Ureter (tissue), 1 donor: ENCODE measurements around the gene ARID1A. TPM values are rescaled to one million over a fixed set of nuclear protein-coding genes. Genes with fewer than 3 reads are reported as not detected.
"Not testable (repeated sequence)": the region's sequence is repeated elsewhere in the genome, so short reads cannot be mapped to it uniquely, and the experiment has no call there.

Experiments
- DNase-seq: peaks from one replicate; pipeline ENCODE4 v3.0.0-alpha.2; 2020; ENCODE audit warnings: low spot score
- total RNA-seq: library from RNA; stranded (reverse); gene quantifications from one replicate; pipeline ENCODE4 v1.2.4, GENCODE V29; 2023
- donor health status: DM: yes; HTN: yes; CAD: no.

ARID1A gene
- total RNA-seq, 1 donor from 2014 or later = 119 TPM

DNA sequence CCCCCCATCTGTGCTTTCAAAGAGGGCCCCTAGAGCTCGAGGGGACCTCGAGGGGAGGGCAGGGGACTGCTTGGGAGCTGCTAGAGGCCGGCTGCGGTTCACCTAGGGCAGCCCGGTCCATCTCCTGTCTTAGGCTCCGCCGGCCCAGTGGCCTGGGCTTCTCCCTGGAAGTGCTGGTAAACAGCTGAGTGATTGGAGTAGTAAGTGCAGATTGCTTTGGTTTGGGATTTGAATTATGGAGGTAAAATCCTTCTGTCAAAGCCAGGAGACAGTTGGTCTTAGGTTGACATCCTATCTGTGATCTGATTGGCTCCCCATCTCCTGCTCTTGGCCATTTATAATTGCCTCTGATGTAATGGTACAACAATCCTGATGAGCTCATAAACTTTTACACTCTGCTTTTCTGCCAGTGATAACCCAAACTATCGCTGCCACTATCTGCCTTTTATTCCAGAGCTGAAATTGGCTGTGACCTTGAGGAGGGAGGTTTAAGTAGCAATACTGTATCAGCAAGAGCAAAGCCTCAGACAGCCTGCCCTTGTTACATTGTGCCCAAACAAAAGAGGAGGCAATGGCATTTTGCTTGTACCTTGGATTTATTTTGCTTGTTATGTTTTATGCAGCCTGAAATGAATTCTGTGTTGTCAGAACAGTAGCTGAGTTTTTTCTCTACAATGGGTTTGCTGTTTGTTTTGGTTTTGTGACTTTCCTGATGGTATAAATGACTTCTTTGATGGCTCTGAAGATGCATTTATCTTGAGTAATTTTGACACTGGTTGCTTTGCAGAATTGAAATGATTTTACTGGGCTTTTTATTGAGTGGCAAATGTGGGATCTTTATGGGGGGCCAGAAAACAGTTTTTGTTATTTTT is 2.4 kb downstream of the ARID1A start:
- peak; percentile 56 for DNase-seq

GRCh38 chr1:26700711-26701110 is 4.9 kb downstream of the ARID1A start:
- peak; percentile 28 for DNase-seq

DNA sequence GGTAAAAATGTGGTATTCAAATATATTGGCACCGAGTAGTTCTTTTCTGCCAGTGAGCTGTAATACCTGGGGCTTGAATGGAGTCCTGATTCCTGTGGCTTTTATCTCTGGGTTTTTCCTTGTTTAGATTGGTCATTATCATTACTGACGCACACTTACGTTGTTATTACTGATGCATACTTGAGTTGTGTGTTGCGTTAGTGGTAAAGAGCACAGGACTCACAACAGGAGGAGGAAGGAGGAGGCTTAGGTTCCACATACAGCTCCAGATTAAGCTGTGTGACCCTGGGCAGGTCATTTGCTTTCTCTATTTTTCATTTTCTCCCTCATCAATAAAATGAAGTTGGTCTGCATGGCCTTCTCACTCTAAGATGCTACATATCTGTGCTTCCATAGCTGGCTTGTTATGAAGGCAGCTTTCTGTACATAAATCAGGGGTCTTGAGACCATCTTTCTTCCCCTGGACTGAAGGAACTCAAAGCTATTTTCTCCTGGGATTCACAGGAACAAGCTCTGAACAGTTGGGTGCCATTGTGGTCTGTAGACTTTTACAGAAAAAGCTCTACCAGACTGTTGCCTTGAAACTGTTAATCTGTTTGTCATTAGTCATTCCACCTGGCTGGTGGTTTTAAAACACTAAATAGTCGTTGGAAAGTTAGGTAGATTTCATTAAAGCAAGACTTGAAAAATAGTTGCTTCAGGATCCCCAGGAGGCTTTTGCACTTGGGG is 5.6 kb downstream of the ARID1A start:
- DNase-seq = no peak

DNA sequence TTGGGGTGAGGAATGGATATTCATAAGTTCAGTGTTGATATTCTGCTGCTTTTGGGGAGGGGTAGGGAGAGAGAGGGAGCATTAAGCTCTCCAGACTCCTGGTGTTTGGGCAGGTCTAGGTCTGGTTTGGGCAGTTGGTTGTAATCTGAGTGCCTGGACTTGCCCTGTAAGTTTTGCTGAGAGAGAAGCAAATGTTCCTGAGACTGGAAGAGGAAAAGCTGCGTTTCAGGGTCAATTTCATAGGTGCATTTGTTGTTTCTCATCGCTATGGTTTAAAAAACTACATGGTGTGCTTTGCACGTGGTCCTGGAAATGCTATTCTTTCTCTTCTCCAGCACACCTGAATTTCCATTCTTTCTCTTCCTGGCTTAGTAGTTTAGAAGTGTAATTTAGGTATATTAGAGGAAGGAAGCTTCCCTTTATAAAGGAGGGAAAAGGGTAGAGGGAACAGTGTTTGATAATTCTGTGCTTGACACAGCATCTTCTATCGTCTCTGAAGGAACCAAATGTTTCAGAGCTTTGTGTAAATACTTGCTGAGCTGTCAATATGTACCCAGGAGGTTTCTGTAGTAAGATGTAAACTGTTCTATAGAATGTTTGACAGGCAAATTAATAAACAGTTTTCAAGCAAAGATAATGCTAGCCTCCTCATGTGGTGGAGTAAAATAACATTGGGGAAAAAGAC is 6.3 kb downstream of the ARID1A start:
- peak; percentile 48 for DNase-seq

- DNase-seq = peak; percentile 18
Measured at GRCh38 chr1:26702680-26703038, 6.8 kb downstream of the ARID1A start.

- no peak for DNase-seq
Measured at GRCh38 chr1:26703478-26703877, 7.7 kb downstream of the ARID1A start.

DNA sequence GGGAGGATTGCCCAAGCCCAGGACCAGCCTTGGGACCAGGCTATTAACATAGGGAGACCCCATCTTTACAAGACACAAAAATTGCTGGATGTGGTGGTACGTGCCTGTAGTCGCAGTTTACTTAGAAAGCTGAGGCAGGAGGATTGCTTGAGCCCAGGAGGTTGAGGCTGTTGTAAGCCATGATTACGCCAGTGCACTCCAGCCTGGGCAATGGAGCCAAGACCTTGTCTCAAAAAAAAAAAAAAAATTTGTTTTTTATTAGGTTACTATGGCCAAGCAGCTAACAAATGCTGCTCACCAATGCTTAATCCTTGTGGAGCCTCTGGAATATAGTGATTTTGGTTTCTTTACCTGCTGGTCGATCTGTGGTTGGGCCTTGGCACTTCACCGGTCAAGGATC is 8.8 kb downstream of the ARID1A start:
- DNase-seq = peak; percentile 37

GRCh38 chr1:26705227-26705626 is 9.4 kb downstream of the ARID1A start:
- not testable (repeated sequence) for DNase-seq

GRCh38 chr1:26705788-26706311 is 10.0 kb downstream of the ARID1A start:
- DNase-seq = peak; percentile 29

DNA sequence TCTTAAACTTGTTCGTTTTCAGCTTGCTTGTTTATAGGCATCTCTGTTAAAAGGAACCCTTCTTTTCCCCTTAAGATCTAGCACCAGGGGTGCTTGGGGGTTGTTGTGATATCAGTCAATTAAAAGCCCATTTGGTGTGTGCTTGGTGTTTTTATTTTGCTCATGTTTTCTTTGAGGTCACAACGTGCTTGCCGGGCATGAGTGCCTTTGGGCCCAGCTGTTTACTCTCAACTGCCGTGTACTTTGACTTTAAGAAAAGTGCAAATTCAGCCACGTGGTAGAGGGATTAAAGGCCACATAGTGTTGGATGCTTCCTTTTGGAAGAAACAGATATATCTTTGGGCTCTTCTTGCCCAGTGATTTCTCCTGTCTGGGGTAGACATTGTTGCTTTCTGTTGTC is 10.5 kb downstream of the ARID1A start:
- DNase-seq = peak; percentile 28

GRCh38 chr1:26710811-26711210 is 15.0 kb downstream of the ARID1A start:
- no peak for DNase-seq

GRCh38 chr1:26711777-26712176 is 16.0 kb downstream of the ARID1A start:
- peak; percentile 19 for DNase-seq

DNA sequence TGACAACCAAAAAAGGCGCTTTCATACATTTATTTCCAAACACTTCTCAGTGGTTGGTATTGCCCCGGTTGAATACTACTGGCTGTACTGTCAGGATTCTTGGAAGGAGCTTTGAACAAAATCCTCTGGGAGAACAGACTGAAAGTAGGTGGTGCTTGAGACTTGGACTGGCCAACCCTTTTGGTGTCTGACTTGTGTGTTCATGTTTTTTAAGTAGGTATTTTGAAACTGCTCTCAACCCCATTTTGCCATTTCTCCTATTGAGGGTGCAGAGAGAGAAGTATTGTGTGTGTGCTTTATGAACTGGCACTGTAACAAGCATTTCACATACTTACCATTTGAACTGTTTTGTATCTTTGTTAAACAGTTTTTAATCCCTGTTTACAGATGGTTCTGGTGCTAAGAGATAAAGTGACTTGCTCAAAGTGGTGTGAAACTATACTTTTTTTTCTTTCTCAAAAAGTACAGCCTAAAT is 21.2 kb downstream of the ARID1A start:
- DNase-seq = no peak

DNA sequence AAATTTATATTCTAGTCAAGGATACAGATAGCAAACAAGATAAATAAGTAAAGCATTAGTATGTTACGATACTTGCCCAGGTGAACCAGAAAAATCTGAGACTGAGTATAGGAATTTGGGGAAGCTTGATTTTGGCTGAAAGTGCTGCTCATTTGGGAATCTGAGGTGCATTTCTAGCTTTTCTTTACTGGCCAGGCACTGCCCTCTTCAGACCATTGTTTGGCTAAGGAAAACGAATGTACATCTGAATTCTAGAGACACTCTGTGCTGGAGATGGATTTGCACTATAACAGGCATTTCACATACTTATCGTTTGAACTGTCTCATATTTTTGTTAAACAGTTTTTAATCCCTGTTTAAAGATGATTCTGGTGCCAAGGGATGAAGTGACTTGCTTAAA is 23.4 kb downstream of the ARID1A start:
- DNase-seq = no peak

DNA sequence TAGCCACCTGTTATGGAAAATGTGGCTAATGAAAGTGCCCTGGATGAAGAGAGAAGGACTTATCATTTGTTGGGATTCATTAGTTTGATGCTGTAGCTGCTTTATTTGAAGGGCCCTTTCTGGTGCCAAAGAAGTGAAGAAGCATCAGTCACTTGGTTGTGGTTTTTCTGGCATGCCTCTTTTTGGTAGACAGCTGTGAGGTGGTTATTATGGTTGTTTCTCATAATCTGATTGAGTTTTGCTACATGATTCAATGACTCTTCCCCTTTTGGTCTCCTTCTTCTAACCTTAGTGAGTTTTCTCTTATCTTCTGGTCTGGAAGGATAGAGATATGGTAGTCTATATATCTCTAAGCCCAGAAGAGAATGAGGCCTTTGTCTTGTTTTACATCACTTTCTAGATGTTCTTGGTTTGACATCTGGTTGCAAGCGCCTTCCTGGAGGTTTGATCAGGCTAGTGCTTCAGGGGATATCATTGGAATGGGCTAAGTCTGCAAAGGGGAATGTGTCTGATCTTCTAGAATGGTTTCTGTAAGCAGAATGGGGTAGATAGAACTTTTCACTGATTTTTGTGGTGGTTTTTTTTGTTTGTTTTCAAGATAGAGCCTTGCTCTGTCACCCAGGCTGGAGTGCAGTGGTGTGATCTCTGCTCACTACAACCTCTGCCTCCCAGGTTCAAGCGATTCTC is 26.0 kb downstream of the ARID1A start:
- no peak for DNase-seq

DNA sequence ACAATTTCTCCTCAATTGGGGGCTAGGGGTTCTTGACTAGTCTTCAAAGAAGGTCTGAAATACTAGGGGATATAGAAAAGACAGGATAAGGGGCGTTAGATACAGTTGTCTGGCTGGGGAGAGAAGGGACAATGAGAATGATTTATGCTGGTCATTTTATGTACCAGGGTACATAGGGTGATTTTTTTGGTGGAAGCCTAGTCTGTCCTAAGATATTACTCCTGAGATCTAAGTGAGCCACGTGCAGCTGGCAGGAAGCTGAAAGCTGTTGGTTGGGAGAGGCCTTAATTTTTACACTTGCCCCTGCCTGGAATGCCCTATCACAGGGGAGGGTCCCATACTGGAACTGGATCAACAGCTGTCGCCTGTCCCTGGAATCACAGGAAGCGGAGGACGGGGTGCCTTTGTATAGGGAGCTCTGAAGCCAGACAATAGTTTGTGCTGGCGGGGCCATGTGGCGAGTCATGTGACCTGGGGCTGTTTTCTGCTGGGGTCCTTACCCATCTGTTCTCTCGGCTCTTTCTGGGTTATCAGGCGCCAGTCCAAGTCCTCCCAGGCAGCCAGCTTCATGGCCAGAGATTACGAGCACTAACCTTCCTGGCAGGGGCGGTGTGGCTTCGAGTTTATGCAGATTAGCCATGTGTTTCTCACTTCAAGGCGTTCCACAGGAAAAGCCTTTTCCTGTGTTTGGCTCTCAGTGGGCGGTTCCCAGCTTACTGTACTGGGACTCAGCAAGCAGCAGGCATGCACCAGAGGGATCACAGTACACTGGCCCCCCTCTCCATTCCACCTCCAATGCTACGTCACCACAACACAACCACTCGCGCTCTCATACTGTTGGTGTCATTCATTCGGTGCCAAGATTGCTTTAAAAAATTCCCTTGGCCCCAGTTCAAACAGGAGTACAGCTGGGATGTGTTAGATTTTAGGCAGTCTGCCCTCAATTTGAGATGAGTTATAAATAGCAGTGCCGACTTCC is 27.5 kb downstream of the ARID1A start:
- DNase-seq = peak; percentile 79

DNA sequence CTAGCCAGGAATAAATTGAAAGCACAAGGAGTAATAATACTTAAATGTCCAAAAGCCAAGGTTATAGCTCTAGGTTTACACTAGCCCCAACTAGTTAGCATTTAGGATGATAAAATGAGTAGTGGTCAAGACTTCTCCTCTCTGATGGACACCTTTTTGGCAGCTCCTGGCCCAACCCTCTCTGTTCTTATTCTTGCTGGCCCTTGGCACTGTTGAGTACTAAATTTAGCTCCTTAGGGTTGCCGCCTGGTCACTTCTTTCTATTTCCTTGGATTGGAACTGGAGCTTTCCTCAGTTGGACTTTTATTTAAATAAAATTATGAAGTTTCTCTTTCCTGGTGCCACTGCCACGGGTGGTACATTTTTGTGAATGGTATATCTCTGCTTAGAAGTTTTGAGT is 28.3 kb downstream of the ARID1A start:
- no peak for DNase-seq

DNA sequence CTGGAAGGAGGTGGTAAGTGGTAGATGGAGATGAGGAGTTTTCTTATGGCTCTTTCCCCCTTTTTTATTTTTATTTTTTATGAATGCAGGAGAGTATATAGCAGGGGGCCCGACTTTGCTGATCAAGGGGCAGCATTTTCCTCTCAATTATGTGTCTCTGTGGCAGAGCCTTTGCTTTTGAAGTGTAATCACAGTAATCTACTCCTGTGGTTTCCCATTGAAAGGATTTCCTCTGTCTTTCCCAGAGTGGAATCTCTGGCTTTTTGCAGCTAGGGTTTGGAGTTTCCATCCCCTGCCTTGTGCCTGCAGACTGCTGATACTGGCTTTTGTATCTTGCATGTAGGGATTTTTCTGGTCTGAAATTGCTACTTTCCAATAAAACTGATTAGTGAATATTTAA is 29.1 kb downstream of the ARID1A start:
- DNase-seq = no peak

GRCh38 chr1:26725904-26726303 is 30.1 kb downstream of the ARID1A start:
- DNase-seq = not testable (repeated sequence)

GRCh38 chr1:26726784-26727183 is 31.0 kb downstream of the ARID1A start:
- DNase-seq = no peak
